Pancreas (tissue), 10 donors: ENCODE data around the gene MARCKS. TPM values are rescaled to one million over a fixed set of nuclear protein-coding genes. Genes with fewer than 3 reads are reported as not detected.

ENCODE experiments used
- ATAC-seq, 4 donors: fragments of 200-7000 bp; cut with Tn5 transposase; one replicate each; pipeline versions ENCODE4 v1.8.0 to v1.9.1; 2020; ENCODE audit warnings: mild to moderate bottlenecking in 4 of 4, moderate library complexity in 4 of 4
- DNase-seq, 6 donors: peaks; one replicate each; pipeline ENCODE4 v3.0.0-alpha.2; 2020
- FAIRE-seq: peaks from 2 replicates; lab custom pipeline; 2012; peaks lifted over from hg19 to GRCh38; lab: Jason Lieb, UNC
- H3K27ac ChIP-seq, 4 donors: fragments of 200-600 bp; sonication (generic); 1 replicate in 3 of 4; 2 replicates in 1 of 4; pipeline versions ENCODE4 v1.5.0 to v1.8.0; 2020
- H3K27me3 ChIP-seq, 4 donors: fragments of 200-600 bp; one replicate each; pipeline ENCODE4 v1.8.0; 2021
- H3K36me3 ChIP-seq, 3 donors: fragments of 200-600 bp; sonication (generic) in 1 of 3; one replicate each; pipeline versions ENCODE4 v1.5.0 to v1.8.0; 2020 to 2021
- H3K4me1 ChIP-seq, 3 donors: fragments of 200-600 bp; one replicate each; pipeline ENCODE4 v1.8.0; 2021
- H3K4me3 ChIP-seq, 4 donors: fragments of 200-600 bp; sonication (generic) in 2 of 4; one replicate each; pipeline versions ENCODE4 v1.5.0 to v1.8.0; 2020 to 2021
- H3K9me3 ChIP-seq, 4 donors: fragments of 200-600 bp; one replicate each; pipeline ENCODE4 v1.8.0; 2021
- WGBS, 2 donors: extraction: QIAGEN DNeasy Blood & Tissue Kit; methylation state at CpG; one replicate each; pipeline ENCODE4 v1.1.7; 2013; 5-methylcytosine and 5-hydroxymethylcytosine counted together
- intact Hi-C, 3 donors: fragments of 100-400 bp; cut with DNase I; formaldehyde crosslinking; loops; one replicate each; pipeline versions ENCODE4 v1.11.1 to v1.14.2; 2022
- polyA plus RNA-seq, 2 donors: library from polyadenylated mRNA; stranded (reverse); fragments of 200-250 nt; gene quantifications; one replicate each; pipeline ENCODE4 v1.2.3, GENCODE V29; 2013
- total RNA-seq, 6 donors: library from RNA; stranded (reverse); fragmentation: NEBNext Ultra II Directional in 4 of 6; extraction: Animal tissue kit (Norgen Biotek cat#: 25700) in 4 of 6; gene quantifications; one replicate each; pipeline versions ENCODE4 v1.2.1 to v1.2.4, GENCODE V29; 2021 to 2023
- TF ChIP-seq, protein P1 (sequence below), 4 donors: fragments of 200-600 bp; sonication (generic) in 3 of 4; IDR thresholded peaks; one replicate each; pipeline versions ENCODE4 v1.5.0 to v1.8.0; 2021; ENCODE audit warnings: antibody characterized with exemption in 4 of 4
- donor health status: healthy with polysubstance abuse.
- donor health status: DM: no; HTN: no; CAD: no; lungs with moderate emphysema.
- donor health status: DM: no; HTN: no; CAD: no.
- donor health status: control.
- donor health status: control.
- donor health status: Bipolar disorder and iron deficiency.
- donor health status: DM: yes; HTN: yes; CAD: no.
- donor health status: DM: no; HTN: no; CAD: no.
- donor health status: DM: no; HTN: no; CAD: no.
- donor health status: DM: yes; HTN: yes; CAD: no.

MARCKS gene, protein sequence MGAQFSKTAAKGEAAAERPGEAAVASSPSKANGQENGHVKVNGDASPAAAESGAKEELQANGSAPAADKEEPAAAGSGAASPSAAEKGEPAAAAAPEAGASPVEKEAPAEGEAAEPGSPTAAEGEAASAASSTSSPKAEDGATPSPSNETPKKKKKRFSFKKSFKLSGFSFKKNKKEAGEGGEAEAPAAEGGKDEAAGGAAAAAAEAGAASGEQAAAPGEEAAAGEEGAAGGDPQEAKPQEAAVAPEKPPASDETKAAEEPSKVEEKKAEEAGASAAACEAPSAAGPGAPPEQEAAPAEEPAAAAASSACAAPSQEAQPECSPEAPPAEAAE
- total RNA-seq (100 to 1,000 TPM in 2 of 6 donors, 10 to 100 TPM in 4; 36.2 to 118 (median 66.0) TPM), polyA plus RNA-seq (10 to 100 TPM; 14.0 to 24.3 TPM)

DNA sequence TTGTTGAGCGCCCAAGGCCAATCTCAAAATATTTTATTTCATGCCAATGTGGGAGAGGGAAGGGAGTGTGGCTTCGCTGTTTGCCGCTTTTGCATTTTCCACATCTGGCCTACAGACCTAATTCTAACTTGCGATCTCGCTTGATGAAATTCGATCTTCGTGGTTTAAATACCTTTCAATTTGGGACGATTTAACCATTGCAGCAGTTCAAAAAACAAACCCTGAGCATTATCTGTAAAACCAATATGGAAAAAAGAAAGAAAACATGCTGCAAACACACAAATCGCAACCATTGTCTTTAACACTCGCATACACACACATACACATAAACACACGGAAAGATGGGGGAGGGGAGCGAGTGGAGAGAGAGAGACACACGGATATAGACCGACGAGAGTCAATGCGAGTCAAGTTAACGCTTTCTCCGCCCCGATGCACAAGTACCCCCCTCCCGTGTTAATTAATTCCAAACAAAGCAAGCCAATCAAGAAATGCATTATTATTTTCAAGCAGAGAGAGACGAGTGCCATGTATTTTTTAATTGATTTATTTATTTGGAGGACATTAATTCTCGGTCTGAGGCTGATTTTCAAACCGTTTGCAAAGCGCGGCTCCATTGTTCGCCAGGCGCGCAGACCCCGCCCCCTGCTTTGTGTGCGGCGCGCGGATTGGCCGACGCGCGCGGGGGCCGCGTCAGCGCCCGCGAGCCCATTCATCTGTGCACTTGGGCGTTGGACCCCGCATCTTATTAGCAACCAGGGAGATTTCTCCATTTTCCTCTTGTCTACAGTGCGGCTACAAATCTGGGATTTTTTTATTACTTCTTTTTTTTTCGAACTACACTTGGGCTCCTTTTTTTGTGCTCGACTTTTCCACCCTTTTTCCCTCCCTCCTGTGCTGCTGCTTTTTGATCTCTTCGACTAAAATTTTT is at the start of gene MARCKS:
Gene MARCKS (plus strand): TSS at position 721 of the 931 bp plus-strand sequence. CDS start 401 bp downstream, outside the sequence.
- ATAC-seq (peak; percentile 62 to 78 (median 69)), FAIRE-seq (no peak), DNase-seq (peak; percentile 80 to 90 (median 86))
- peak within 1 kb of the TSS; percentile 97 to 100 (median 99) for H3K27ac ChIP-seq
- WGBS, 2 donors, result 0 to 1% methylated on average over 49 of the region's 49 CpGs
- H3K27me3 ChIP-seq, result no peaks in the 10 kb centered on the region
- peaks cover 0 to 7% (median 0%) of the 10 kb centered on the region in 3 donors for H3K36me3 ChIP-seq
- no peaks in the 10 kb centered on the region for H3K9me3 ChIP-seq
- intact Hi-C loops, result loop anchor here in 2 of 3 donors (5.0 to 10.0 kb wide), 4 partner anchors 160 to 552 kb away; no protein-coding TSS in a partner anchor
- TF ChIP-seq, protein P1, sequence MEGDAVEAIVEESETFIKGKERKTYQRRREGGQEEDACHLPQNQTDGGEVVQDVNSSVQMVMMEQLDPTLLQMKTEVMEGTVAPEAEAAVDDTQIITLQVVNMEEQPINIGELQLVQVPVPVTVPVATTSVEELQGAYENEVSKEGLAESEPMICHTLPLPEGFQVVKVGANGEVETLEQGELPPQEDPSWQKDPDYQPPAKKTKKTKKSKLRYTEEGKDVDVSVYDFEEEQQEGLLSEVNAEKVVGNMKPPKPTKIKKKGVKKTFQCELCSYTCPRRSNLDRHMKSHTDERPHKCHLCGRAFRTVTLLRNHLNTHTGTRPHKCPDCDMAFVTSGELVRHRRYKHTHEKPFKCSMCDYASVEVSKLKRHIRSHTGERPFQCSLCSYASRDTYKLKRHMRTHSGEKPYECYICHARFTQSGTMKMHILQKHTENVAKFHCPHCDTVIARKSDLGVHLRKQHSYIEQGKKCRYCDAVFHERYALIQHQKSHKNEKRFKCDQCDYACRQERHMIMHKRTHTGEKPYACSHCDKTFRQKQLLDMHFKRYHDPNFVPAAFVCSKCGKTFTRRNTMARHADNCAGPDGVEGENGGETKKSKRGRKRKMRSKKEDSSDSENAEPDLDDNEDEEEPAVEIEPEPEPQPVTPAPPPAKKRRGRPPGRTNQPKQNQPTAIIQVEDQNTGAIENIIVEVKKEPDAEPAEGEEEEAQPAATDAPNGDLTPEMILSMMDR (IDR thresholded peaks at IDR 0.05), result no peak
- peak within 1 kb of the TSS; percentile 80 to 90 (median 82) for H3K4me3 ChIP-seq
- peaks cover 0 to 6% (median 0%) of the 10 kb centered on the region in 3 donors for H3K4me1 ChIP-seq

DNA sequence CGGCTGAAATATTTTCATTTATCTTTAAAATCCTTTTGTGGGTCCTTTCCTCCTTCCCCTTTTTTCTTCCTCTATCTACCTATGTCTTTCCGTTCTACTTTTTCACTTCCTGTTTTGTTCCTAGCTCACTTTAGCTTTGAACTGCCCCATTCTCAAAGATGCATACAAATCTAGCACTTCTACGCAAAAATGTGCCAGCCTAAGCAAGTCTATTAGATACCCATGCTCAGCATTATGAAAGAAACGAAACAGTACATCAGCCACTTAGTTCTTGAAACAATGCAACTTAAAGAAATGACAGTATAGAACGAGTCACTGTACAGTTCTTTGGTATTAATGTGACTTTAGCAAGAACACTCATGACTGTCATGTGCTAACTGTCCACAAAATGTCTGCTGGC is 47.3 kb upstream of the MARCKS start:
- FAIRE-seq, result no peak
- intact Hi-C loops, result no loop called here
- H3K27ac ChIP-seq, result peak overlapping the region in 1 of 4 donors; percentile 25
- H3K4me1 ChIP-seq, result peaks cover 0 to 6% (median 0%) of the 10 kb centered on the region in 3 donors
- 84 to 89% methylated on average over 5 of the region's 5 CpGs for WGBS, 2 donors
- no peaks in the 10 kb centered on the region for H3K27me3 ChIP-seq
- no peak for DNase-seq
- no peaks in the 10 kb centered on the region for H3K36me3 ChIP-seq
- peak in 2 of 4 donors; percentile 31 to 63 for ATAC-seq
- TF ChIP-seq, protein P1 (IDR thresholded peaks at IDR 0.05), result no peak
- H3K4me3 ChIP-seq, result no peak overlapping the region
- no peaks in the 10 kb centered on the region for H3K9me3 ChIP-seq

DNA sequence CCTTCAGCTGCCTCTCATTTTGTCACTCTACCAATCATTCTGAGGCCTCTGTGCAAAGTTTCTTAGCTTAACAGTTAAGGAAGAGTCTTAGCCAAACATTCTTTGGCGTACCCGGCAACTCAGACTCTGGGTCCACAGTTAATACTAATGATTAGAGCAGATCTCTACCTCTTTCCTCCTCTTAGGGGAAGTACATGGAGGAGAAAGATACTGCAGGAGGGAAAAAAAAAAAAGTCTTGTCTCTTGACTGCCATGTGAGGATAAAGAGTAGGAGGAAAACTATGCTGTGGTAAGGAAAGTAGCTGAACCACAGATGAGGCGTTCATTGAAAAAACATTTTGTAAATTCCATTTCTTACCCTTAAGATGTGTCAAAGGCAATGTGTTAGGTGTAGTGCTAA is 44.0 kb upstream of the MARCKS start:
- Histone ChIP-seq H3K9me3 (no peaks in the 10 kb centered on the region), H3K4me1 (peaks cover 3 to 8% (median 3%) of the 10 kb centered on the region in 3 donors), H3K27me3 (no peaks in the 10 kb centered on the region), H3K36me3 (no peaks in the 10 kb centered on the region), H3K4me3 (no peak overlapping the region), H3K27ac (no peak overlapping the region)
- TF ChIP-seq, protein P1 (IDR thresholded peaks at IDR 0.05), result no peak
- peak in 1 of 4 donors; percentile 43 for ATAC-seq
- WGBS, 2 donors, result 65 to 74% methylated on average over 3 of the region's 3 CpGs
- no peak for FAIRE-seq
- intact Hi-C loops, result no loop called here
- DNase-seq, result no peak

DNA sequence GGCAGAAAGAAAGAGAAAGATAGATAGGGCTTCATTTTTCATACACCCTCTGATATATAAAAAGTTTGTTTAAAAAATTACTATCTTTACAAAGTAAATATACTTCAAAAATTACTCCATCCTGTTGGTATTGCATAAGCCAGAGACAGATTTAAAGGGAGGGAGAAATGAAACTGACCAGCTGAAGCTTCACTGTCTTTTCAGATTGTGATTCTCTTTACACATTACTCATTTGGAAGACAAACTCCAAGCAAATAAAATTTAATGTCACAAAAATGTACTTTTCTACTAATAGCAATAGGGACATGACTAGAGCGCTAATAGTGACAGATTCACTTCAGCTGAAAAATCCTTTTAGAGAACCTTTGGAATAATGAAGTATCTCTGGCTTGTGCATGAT is 38.6 kb upstream of the MARCKS start:
- 58 to 62% methylated on average over 1 of the region's 1 CpG for WGBS, 2 donors
- no peaks in the 10 kb centered on the region for H3K27me3 ChIP-seq
- TF ChIP-seq, protein P1 (IDR thresholded peaks at IDR 0.05), result no peak
- DNase-seq (no peak), FAIRE-seq (peak; percentile 56), ATAC-seq (peak; percentile 45 to 85 (median 69))
- no peak overlapping the region for H3K4me3 ChIP-seq
- no peaks in the 10 kb centered on the region for H3K9me3 ChIP-seq
- H3K27ac ChIP-seq, result peak overlapping the region in 3 of 4 donors; percentile 8 to 68 (median 60)
- H3K4me1 ChIP-seq, result peaks cover 8 to 25% (median 24%) of the 10 kb centered on the region in 3 donors
- H3K36me3 ChIP-seq, result no peaks in the 10 kb centered on the region
- intact Hi-C loops, result no loop called here
